ENCODE measurements around the gene RP2. TPM values are rescaled to one million over a fixed set of nuclear protein-coding genes. Genes with fewer than 3 reads are reported as not detected.

The RP2 gene
- total and polyA plus RNA-seq, 4 donors = 3.2 to 11.5 (median 7.3) TPM

DNA sequence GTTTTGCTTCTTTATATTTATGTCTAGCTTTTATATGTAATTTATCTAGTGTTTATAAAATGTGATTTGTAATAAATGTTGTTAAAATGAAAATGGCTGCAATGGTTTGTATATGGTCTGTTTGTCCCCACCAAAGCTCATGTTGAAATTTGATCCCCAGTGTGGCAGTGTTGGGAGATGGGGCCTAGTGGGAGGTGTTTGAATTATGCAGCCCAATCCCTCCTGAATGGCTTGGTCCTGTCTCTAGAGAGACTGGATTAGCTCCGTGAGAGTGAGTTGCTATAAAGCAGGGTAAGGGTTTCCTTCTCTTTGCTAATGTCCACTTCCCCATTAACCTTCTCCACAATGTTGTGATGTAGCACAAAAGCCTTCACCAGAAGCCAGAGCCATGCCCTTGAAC, 45.4 kb downstream of the RP2 start:
- Histone ChIP-seq H3K27ac (ENCODE audit: low read depth in 1 of 2, low read length in 2 of 2) (no peak overlapping the region), H3K9me3 (ENCODE audit: control insufficient read depth in 4 of 4, low read length in 3 of 4) (no peaks in the 10 kb centered on the region), H3K4me1 (ENCODE audit: control insufficient read depth in 4 of 4, insufficient read depth in 4 of 4, low read length in 3 of 4) (no peaks in the 10 kb centered on the region), H3K36me3 (ENCODE audit: control insufficient read depth in 4 of 4, insufficient read depth in 3 of 4, low read depth in 1 of 4, low read length in 3 of 4) (no peaks in the 10 kb centered on the region), H3K9ac (ENCODE audit: low read depth in 1 of 2, low read length in 2 of 2) (no peak overlapping the region), H3K4me3 (ENCODE audit: low read depth in 1 of 3, low read length in 3 of 3) (no peak overlapping the region), H3K27me3 (ENCODE audit: control insufficient read depth in 4 of 4, insufficient read depth in 4 of 4, low read length in 3 of 4) (no peaks in the 10 kb centered on the region)
- 94% methylated on average over 1 of the region's 1 CpG for WGBS
- no peak for DNase-seq (ENCODE audit: low spot score)
- TF ChIP-seq FOXA1 (IDR thresholded peaks at IDR 0.05) = no peak

DNA sequence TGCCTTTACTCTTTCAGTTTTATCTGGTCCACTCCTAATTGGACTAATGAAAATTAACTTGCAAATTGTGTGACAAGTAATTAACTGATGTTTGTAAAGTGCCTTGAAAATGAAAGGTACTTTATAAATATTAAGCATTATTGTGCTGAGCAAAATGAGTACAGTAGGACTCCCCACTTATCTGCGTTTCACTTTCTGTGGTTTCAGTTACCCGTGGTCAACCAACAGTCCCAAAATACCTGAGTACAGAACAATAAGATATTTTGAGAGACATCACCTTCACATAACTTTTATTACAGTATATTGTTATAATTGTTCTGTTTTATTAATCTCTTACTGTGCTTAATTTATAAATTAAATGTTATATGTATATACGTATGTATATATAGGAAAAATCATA, 48.0 kb downstream of the RP2 start:
- no peak overlapping the region for H3K4me3 ChIP-seq (ENCODE audit: low read depth in 1 of 3, low read length in 3 of 3)
- H3K27ac ChIP-seq (ENCODE audit: low read depth in 1 of 2, low read length in 2 of 2) = no peak overlapping the region
- H3K27me3 ChIP-seq (ENCODE audit: control insufficient read depth in 4 of 4, insufficient read depth in 4 of 4, low read length in 3 of 4) = no peaks in the 10 kb centered on the region
- H3K9ac ChIP-seq (ENCODE audit: low read depth in 1 of 2, low read length in 2 of 2) = no peak overlapping the region
- H3K4me1 ChIP-seq (ENCODE audit: control insufficient read depth in 4 of 4, insufficient read depth in 4 of 4, low read length in 3 of 4) = no peaks in the 10 kb centered on the region
- no peak for DNase-seq (ENCODE audit: low spot score)
- H3K36me3 ChIP-seq (ENCODE audit: control insufficient read depth in 4 of 4, insufficient read depth in 3 of 4, low read depth in 1 of 4, low read length in 3 of 4) = no peaks in the 10 kb centered on the region
- 94% methylated on average over 3 of the region's 3 CpGs for WGBS
- no peaks in the 10 kb centered on the region for H3K9me3 ChIP-seq (ENCODE audit: control insufficient read depth in 4 of 4, low read length in 3 of 4)
- TF ChIP-seq, protein P1, sequence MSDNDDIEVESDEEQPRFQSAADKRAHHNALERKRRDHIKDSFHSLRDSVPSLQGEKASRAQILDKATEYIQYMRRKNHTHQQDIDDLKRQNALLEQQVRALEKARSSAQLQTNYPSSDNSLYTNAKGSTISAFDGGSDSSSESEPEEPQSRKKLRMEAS (IDR thresholded peaks at IDR 0.05) = no peak
- TF ChIP-seq, protein P2, sequence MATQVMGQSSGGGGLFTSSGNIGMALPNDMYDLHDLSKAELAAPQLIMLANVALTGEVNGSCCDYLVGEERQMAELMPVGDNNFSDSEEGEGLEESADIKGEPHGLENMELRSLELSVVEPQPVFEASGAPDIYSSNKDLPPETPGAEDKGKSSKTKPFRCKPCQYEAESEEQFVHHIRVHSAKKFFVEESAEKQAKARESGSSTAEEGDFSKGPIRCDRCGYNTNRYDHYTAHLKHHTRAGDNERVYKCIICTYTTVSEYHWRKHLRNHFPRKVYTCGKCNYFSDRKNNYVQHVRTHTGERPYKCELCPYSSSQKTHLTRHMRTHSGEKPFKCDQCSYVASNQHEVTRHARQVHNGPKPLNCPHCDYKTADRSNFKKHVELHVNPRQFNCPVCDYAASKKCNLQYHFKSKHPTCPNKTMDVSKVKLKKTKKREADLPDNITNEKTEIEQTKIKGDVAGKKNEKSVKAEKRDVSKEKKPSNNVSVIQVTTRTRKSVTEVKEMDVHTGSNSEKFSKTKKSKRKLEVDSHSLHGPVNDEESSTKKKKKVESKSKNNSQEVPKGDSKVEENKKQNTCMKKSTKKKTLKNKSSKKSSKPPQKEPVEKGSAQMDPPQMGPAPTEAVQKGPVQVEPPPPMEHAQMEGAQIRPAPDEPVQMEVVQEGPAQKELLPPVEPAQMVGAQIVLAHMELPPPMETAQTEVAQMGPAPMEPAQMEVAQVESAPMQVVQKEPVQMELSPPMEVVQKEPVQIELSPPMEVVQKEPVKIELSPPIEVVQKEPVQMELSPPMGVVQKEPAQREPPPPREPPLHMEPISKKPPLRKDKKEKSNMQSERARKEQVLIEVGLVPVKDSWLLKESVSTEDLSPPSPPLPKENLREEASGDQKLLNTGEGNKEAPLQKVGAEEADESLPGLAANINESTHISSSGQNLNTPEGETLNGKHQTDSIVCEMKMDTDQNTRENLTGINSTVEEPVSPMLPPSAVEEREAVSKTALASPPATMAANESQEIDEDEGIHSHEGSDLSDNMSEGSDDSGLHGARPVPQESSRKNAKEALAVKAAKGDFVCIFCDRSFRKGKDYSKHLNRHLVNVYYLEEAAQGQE (IDR thresholded peaks at IDR 0.05) = no peak
- TF ChIP-seq HNF4G (IDR thresholded peaks at IDR 0.05) = no peak
- no peak for TF ChIP-seq GABPA (IDR thresholded peaks at IDR 0.05 in 1 of 2, conservative IDR thresholded peaks at IDR 0.05 in 1 of 2)
- no peak for TF ChIP-seq EGR1 (IDR thresholded peaks at IDR 0.05; ENCODE audit: low read depth in 2 of 2)
- TF ChIP-seq, protein P3, sequence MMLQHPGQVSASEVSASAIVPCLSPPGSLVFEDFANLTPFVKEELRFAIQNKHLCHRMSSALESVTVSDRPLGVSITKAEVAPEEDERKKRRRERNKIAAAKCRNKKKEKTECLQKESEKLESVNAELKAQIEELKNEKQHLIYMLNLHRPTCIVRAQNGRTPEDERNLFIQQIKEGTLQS (IDR thresholded peaks at IDR 0.05) = no peak
- TF ChIP-seq NR2F2 (IDR thresholded peaks at IDR 0.05) = no peak
- no peak for TF ChIP-seq FOXA2 (IDR thresholded peaks at IDR 0.05)
- TF ChIP-seq RXRA (IDR thresholded peaks at IDR 0.05) = no peak
- TF ChIP-seq, protein P4, sequence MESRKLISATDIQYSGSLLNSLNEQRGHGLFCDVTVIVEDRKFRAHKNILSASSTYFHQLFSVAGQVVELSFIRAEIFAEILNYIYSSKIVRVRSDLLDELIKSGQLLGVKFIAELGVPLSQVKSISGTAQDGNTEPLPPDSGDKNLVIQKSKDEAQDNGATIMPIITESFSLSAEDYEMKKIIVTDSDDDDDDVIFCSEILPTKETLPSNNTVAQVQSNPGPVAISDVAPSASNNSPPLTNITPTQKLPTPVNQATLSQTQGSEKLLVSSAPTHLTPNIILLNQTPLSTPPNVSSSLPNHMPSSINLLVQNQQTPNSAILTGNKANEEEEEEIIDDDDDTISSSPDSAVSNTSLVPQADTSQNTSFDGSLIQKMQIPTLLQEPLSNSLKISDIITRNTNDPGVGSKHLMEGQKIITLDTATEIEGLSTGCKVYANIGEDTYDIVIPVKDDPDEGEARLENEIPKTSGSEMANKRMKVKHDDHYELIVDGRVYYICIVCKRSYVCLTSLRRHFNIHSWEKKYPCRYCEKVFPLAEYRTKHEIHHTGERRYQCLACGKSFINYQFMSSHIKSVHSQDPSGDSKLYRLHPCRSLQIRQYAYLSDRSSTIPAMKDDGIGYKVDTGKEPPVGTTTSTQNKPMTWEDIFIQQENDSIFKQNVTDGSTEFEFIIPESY (IDR thresholded peaks at IDR 0.05) = no peak
- TF ChIP-seq, protein P5, sequence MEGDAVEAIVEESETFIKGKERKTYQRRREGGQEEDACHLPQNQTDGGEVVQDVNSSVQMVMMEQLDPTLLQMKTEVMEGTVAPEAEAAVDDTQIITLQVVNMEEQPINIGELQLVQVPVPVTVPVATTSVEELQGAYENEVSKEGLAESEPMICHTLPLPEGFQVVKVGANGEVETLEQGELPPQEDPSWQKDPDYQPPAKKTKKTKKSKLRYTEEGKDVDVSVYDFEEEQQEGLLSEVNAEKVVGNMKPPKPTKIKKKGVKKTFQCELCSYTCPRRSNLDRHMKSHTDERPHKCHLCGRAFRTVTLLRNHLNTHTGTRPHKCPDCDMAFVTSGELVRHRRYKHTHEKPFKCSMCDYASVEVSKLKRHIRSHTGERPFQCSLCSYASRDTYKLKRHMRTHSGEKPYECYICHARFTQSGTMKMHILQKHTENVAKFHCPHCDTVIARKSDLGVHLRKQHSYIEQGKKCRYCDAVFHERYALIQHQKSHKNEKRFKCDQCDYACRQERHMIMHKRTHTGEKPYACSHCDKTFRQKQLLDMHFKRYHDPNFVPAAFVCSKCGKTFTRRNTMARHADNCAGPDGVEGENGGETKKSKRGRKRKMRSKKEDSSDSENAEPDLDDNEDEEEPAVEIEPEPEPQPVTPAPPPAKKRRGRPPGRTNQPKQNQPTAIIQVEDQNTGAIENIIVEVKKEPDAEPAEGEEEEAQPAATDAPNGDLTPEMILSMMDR (IDR thresholded peaks at IDR 0.05; ENCODE audit: low read depth, low read length, missing input control) = no peak
- no peak for TF ChIP-seq SP1 (IDR thresholded peaks at IDR 0.05)
